GM18511 (cell line): ENCODE measurements around the gene LIPN.

Experiments
- ATAC-seq: cut with Tn5 transposase; IDR thresholded peaks from one replicate; pipeline ENCODE4 v1.9.1; 2021; ENCODE audit warnings: mild to moderate bottlenecking, moderate library complexity; ENCODE audit not compliant: unreplicated experiment

The LIPN gene

DNA sequence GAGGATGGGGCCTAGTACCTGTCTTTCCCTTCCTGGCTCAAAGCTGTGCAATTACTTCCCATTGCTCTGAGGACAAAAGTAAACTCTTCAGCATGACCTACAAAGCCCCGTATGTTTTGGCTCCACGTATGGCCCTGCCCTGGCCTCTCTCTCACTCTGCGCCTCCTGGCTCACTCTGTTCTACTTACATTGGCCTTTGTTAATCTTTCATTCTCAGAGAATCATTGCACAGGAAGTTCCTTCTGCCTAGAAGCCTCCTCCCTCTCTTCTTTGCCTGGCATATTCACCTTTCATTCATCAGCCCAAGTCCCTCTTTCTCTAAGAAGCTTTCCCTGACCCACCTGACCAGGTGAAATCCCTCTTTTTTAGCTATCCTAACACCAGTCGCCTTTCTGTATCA lies 66.6 kb downstream of the LIPN start:
- ATAC-seq, result no peak

DNA sequence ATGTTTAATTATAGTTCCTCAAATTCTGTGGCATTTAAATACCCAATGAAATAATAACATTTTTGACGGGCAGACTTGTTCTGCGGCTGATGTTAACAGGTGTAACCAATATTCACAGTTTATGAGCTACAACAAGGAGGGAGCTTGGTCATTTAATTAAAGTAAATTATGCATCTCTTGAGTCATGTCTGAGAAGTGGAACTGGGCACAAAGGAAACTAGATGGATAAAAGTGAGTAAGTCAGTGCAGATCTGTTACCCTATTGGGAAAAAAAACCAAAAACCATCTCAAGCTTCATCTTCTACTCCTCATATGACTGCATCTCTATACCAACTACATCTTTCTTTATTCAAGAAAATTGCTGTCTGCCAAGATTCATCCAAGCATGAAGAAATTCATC lies 67.9 kb downstream of the LIPN start:
- no peak for ATAC-seq

GRCh38 chr10:88828310-88828709 lies 68.5 kb downstream of the LIPN start:
- no peak for ATAC-seq
